ENCODE measurements around the gene CPXM1.

The CPXM1 gene

DNA sequence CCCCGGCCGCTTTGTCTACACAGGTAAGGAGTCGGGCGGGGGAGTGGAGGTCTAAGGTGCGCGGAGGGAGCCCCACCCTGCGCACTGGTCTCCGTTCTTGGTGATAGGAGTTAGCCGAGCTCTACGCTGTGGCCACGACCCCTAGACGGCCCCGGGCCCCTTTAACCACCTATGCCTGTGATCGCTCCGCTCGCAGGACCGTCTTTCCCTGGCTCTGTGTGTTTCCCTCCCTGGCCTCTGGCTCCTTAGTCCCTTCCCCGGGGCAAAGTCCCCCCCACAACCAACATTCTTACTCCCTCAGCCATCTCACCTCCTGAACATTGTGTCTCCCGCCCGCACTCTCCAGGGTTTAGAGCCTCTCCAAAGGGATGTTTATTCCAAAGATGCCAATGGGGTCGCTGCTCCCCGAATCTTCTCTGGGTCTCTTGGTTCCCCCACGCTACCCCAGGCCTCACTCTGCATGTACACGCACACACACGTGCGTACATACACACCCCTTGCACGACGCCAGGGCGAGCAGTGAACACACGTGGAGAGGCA, 50.4 kb downstream of the CPXM1 start:
- no peak for DNase-seq

DNA sequence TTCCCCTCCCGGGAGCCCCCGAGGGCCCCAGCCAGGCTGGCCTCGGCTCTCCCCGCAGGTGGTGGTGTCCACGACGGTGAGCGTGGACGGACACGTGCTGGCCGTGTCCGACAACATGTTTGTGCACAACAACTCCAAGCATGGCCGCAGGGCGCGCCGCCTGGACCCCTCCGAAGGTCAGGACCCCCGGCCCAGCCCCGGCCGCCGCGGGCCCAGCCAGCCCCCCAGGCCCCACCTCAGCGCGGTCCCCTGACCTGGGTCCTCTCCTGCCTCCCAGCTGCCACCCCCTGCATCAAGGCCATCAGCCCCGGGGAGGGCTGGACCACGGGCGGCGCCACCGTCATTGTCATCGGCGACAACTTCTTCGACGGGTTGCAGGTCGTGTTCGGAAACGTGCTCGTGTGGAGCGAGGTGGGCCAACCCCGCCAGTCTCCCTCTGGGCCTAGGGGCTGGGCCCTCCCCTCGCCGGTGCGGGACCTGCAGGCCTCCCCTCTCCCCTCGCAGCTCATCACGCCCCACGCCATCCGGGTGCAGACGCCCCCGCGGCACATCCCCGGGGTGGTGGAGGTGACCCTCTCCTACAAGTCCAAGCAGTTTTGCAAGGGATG, 51.0 kb downstream of the CPXM1 start:
- no peak for DNase-seq

GRCh38 chr20:2748551-2749342, 51.7 kb downstream of the CPXM1 start:
- DNase-seq, result no peak

GRCh38 chr20:2747676-2748235, 52.7 kb downstream of the CPXM1 start:
- no peak for DNase-seq

DNA sequence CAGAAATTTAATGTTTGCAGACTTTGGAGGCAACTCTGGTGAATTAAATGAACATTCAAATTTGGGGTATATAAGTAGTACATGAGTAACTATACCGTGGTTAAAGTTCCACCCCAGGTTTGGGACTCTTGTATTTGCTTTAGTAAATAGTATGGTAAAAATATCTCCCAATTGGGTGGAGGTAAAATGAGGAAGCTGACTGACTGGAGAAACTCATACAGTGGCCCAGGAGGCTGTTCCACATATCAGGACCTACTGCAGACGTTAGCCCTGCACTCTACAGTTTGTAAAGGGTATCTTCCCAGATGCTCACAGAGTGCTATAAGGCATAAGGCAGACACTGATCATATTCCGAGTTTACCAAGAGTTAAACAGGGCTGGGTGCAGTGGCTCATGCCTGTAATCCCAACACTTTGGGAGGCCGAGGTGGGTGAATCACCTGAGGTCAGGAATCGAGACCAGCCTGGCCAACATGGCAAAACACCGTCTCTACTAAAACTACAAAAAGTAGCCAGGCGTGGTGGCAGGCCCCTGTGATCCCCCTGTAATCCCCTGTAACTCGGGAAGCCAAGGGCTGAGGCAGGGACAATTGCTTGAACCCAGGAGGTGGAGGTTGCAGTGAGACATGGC, 53.7 kb downstream of the CPXM1 start:
- DNase-seq, result no peak

- DNase-seq, result no peak
Measured at GRCh38 chr20:2745936-2746635, 54.3 kb downstream of the CPXM1 start.

- no peak for DNase-seq
Measured at GRCh38 chr20:2745060-2745910, 55.1 kb downstream of the CPXM1 start.

All from hypothalamus (tissue), 51 donors.